WTC11 (cell line): ENCODE data around the gene PRKD1.

ENCODE experiments used
- ARID4B ChIP-seq: sonication (generic); formaldehyde crosslinking; IDR thresholded peaks from 2 replicates; pipeline ENCODE4 v1.8.0; 2023; ENCODE audit warnings: missing genetic modification reagents, mild to moderate bottlenecking, borderline replicate concordance
- CBFB ChIP-seq: sonication (generic); formaldehyde crosslinking; IDR thresholded peaks from 2 replicates; pipeline ENCODE4 v1.8.1; 2022; ENCODE audit warnings: mild to moderate bottlenecking, low read depth, missing genetic modification reagents
- CTCF ChIP-seq: fragments of 200-600 bp; IDR thresholded peaks from 2 replicates; pipeline ENCODE4 v1.8.0; 2022; ENCODE audit warnings: antibody characterized with exemption
- ETV6 ChIP-seq: sonication (generic); formaldehyde crosslinking; IDR thresholded peaks from 2 replicates; pipeline ENCODE4 v1.8.1; 2022; ENCODE audit warnings: mild to moderate bottlenecking, missing genetic modification reagents
- FOXP4 ChIP-seq: sonication (generic); formaldehyde crosslinking; IDR thresholded peaks from 2 replicates; pipeline ENCODE4 v1.8.0; 2022; ENCODE audit warnings: mild to moderate bottlenecking, missing genetic modification reagents
- HMGA2 ChIP-seq: fragments of 250-450 bp; sonication (Bioruptor Pico); IDR thresholded peaks from 2 replicates; pipeline ENCODE4 v1.4.0; 2021; ENCODE audit warnings: mild to moderate bottlenecking, moderate library complexity
- SOX15 ChIP-seq: fragments of 250-450 bp; sonication (Bioruptor Pico); IDR thresholded peaks from 2 replicates; pipeline ENCODE4 v1.9.0; 2021; ENCODE audit warnings: mild to moderate bottlenecking
- TEAD1 ChIP-seq: sonication (generic); formaldehyde crosslinking; IDR thresholded peaks from 2 replicates; pipeline ENCODE4 v1.8.0; 2022; ENCODE audit warnings: mild to moderate bottlenecking, missing genetic modification reagents
- ZSCAN18 ChIP-seq: fragments of 250-450 bp; sonication (Bioruptor Pico); IDR thresholded peaks from 2 replicates; pipeline ENCODE4 v2.1.2; 2022; ENCODE audit warnings: mild to moderate bottlenecking, moderate library complexity

GRCh38 chr14:29817767-29818405 lies 109.8 kb downstream of the PRKD1 start:
- no peak for TF ChIP-seq TEAD1
- TF ChIP-seq ARID4B (CRISPR knock-in tag): no peak
- TF ChIP-seq CTCF: no peak
- TF ChIP-seq ETV6: no peak
- TF ChIP-seq CBFB (CRISPR knock-in tag): no peak
- TF ChIP-seq ZSCAN18 (CRISPR knock-in tag): no peak
- no peak for TF ChIP-seq FOXP4 (CRISPR knock-in tag)
- no peak for TF ChIP-seq HMGA2
- TF ChIP-seq SOX15: no peak
